H1 (cell line): Measurements from ENCODE around the gene PRG2. TPM values are rescaled to one million over a fixed set of nuclear protein-coding genes. Genes with fewer than 3 reads are reported as not detected.

Experiments
- RFX5 ChIP-seq: IDR thresholded peaks from 2 replicates; pipeline ENCODE4 v1.6.1; 2011; ENCODE audit warnings: low read depth, low read length, improper control_type of control experiment, borderline replicate concordance
- SP1 ChIP-seq: IDR thresholded peaks from 2 replicates; pipeline ENCODE4 v1.6.1; 2011; ENCODE audit warnings: low read depth, low read length
- YY1 ChIP-seq: IDR thresholded peaks from 2 replicates; pipeline ENCODE4 v1.6.1; 2011; ENCODE audit warnings: low read depth, mild to moderate bottlenecking, low read length
- polyA plus RNA-seq, 7 experiments: library from polyadenylated mRNA; depleted of rRNA in 3 of 7; stranded (reverse) in 5 of 7; unstranded in 2 of 7; fragments of >200 nt in 5 of 7; fragments of 200-250 nt in 2 of 7; gene quantifications; 1 replicate in 5 of 7; 2 replicates in 1 of 7; 4 replicates in 1 of 7; pipeline versions ENCODE4 v1.2.1 to v1.2.3, GENCODE V29; 2011 to 2013; ENCODE audit warnings: missing spikeins in 2 of 7, mixed read lengths in 2 of 7
- total RNA-seq: library from RNA; stranded (reverse); fragmentation: NEBNext Ultra II Directional; extraction: Animal tissue kit (Norgen Biotek cat#: 25700); gene quantifications from 2 replicates; pipeline ENCODE4 v1.2.1, GENCODE V29; 2021

Gene PRG2
- total and polyA plus RNA-seq, 2 of the 8 experiments (the other 6 are each of a cell fraction or from before 2014, with no cell fraction given), result 0.32 TPM; not detected in 1

DNA sequence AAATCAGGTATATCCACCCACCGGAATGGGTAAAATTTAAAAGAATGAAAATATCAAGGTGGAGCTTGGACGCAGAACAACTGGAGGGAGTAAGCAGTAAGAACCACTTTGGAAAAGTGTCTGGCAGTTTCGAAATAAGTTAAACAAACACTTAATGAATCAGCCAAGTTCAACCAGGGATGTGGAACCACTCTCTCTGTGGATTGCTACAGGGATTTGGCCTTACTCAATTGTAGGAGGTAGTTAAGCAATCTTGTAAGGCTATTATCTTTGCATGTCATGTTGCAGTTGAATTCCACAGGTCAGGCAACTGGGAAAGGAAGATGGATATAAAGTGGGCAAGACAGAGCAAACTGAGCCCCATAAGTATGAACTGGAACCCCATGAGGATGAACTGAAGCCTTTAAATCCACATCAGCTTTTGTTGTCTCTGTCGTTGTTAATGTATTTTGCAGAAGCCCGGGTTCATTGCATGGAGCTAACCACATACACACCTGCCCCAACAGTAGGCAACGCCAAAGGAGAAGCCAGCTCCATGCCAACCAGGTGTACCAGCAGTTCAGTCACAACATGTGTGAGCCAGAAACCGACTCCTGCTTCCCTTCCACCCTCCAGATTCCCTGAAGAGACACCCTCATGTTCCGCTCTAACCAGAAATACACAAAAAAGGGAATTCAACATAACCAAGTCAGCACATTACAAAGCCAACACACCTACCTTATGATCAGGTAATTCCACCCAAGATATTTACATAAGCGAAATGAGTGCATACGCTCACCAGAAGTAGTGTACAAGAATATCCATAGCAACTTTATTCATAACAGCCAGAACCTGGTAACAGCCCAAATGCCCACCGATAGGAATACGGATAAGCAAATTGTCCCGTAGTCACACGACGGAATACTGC is 44.4 kb upstream of the PRG2 start (continued):
- no peak for TF ChIP-seq YY1
- TF ChIP-seq RFX5, result no peak
- no peak for TF ChIP-seq SP1
